ENCODE data around the gene CDC42BPB. TPM values are rescaled to one million over a fixed set of nuclear protein-coding genes. Genes with fewer than 3 reads are reported as not detected.

The CDC42BPB gene
- total RNA-seq, 1 donor from 2014 or later, result 116 TPM

DNA sequence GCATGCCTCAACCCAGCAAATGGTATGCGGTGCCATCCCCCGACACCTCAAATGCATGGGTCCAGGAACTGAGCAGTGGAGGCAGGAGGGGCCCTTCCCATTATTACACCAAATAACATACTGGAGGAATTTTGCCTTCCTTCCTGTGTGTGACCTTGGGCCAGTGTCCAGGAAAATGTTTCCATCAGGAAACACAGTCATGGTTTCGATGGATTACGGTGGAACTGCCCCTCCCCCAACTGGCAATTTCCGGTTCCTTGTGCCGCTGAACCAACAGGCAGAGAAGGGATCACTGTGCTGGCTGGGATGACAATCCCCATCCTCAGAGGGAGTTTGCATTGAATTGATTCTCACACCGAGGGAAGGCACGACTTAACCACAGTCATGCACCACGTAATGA is 9.1 kb upstream of the CDC42BPB start:
- Histone ChIP-seq H3K79me2 (ENCODE audit: insufficient read depth, low read length) (no peaks in the 10 kb centered on the region), H3K4me1 (ENCODE audit: insufficient read depth, low read length) (no peaks in the 10 kb centered on the region), H3K36me3 (ENCODE audit: insufficient read depth, low read length) (no peaks in the 10 kb centered on the region), H3K9ac (ENCODE audit: low read length) (no peak overlapping the region), H3K27me3 (ENCODE audit: insufficient read depth, low read length) (no peaks in the 10 kb centered on the region), H4K20me1 (ENCODE audit: insufficient read depth, low read length) (no peaks in the 10 kb centered on the region), H3K27ac (ENCODE audit: low read depth, low read length) (no peak overlapping the region), H3K9me3 (ENCODE audit: insufficient read depth, low read depth, low read length) (no peaks in the 10 kb centered on the region), H2AFZ (ENCODE audit: low read depth, low read length) (no peak overlapping the region), H3K4me3 (ENCODE audit: insufficient read depth, low read depth, low read length) (no peak overlapping the region), H3K4me2 (ENCODE audit: low read length) (no peak overlapping the region)
- Mint-ChIP-seq H3K27ac (ENCODE audit: unreplicated experiment) (no peak overlapping the region), H3K9me3 (ENCODE audit: unreplicated experiment) (no peaks in the 10 kb centered on the region), H3K36me3 (ENCODE audit: low read depth, unreplicated experiment) (no peaks in the 10 kb centered on the region), H3K4me1 (ENCODE audit: low read depth, unreplicated experiment) (peaks cover 2% of the 10 kb centered on the region), H3K27me3 (ENCODE audit: low read depth, unreplicated experiment) (peaks cover 2% of the 10 kb centered on the region), H3K4me3 (ENCODE audit: unreplicated experiment) (no peak overlapping the region)
- no peak for FAIRE-seq
- TF ChIP-seq, protein P1, sequence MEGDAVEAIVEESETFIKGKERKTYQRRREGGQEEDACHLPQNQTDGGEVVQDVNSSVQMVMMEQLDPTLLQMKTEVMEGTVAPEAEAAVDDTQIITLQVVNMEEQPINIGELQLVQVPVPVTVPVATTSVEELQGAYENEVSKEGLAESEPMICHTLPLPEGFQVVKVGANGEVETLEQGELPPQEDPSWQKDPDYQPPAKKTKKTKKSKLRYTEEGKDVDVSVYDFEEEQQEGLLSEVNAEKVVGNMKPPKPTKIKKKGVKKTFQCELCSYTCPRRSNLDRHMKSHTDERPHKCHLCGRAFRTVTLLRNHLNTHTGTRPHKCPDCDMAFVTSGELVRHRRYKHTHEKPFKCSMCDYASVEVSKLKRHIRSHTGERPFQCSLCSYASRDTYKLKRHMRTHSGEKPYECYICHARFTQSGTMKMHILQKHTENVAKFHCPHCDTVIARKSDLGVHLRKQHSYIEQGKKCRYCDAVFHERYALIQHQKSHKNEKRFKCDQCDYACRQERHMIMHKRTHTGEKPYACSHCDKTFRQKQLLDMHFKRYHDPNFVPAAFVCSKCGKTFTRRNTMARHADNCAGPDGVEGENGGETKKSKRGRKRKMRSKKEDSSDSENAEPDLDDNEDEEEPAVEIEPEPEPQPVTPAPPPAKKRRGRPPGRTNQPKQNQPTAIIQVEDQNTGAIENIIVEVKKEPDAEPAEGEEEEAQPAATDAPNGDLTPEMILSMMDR (IDR thresholded peaks at IDR 0.05; ENCODE audit: insufficient read depth, low read depth, low read length), result no peak
- TF ChIP-seq EZH2 (IDR thresholded peaks at IDR 0.05; ENCODE audit: insufficient read depth, low read length), result no peak
- DNase-seq (ENCODE audit: low read depth), result no peak

DNA sequence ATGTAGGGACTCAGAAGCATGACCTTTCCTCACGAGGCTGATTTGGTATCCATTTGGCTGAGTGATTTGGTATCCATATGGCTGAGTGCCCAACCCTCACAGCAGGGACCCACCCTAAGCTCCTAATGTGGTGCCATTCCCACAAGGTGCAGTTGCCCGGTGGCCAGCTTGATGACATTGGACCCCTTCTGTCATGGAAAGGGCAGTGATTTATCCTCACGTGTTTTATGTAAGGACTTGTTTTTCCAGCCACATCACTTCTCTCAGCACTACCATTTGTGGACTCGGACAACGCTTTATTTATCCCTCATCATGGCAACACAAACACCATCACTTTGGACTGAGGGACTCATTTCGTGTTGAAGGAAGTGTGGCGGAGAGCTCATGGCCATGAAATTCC is 8.5 kb upstream of the CDC42BPB start:
- Mint-ChIP-seq H3K27ac (ENCODE audit: unreplicated experiment) (no peak overlapping the region), H3K36me3 (ENCODE audit: low read depth, unreplicated experiment) (no peaks in the 10 kb centered on the region), H3K27me3 (ENCODE audit: low read depth, unreplicated experiment) (no peaks in the 10 kb centered on the region), H3K4me3 (ENCODE audit: unreplicated experiment) (no peak overlapping the region), H3K9me3 (ENCODE audit: unreplicated experiment) (no peaks in the 10 kb centered on the region), H3K4me1 (ENCODE audit: low read depth, unreplicated experiment) (peaks cover 2% of the 10 kb centered on the region)
- TF ChIP-seq EZH2 (IDR thresholded peaks at IDR 0.05; ENCODE audit: insufficient read depth, low read length), result no peak
- TF ChIP-seq, protein P1 (IDR thresholded peaks at IDR 0.05; ENCODE audit: insufficient read depth, low read depth, low read length), result no peak
- Histone ChIP-seq H2AFZ (ENCODE audit: low read depth, low read length) (no peak overlapping the region), H3K4me1 (ENCODE audit: insufficient read depth, low read length) (no peaks in the 10 kb centered on the region), H3K9me3 (ENCODE audit: insufficient read depth, low read depth, low read length) (no peaks in the 10 kb centered on the region), H3K4me3 (ENCODE audit: insufficient read depth, low read depth, low read length) (no peak overlapping the region), H4K20me1 (ENCODE audit: insufficient read depth, low read length) (no peaks in the 10 kb centered on the region), H3K27me3 (ENCODE audit: insufficient read depth, low read length) (no peaks in the 10 kb centered on the region), H3K36me3 (ENCODE audit: insufficient read depth, low read length) (no peaks in the 10 kb centered on the region), H3K79me2 (ENCODE audit: insufficient read depth, low read length) (no peaks in the 10 kb centered on the region), H3K4me2 (ENCODE audit: low read length) (no peak overlapping the region), H3K9ac (ENCODE audit: low read length) (no peak overlapping the region), H3K27ac (ENCODE audit: low read depth, low read length) (no peak overlapping the region)
- DNase-seq (ENCODE audit: low read depth), result no peak
- FAIRE-seq, result no peak

DNA sequence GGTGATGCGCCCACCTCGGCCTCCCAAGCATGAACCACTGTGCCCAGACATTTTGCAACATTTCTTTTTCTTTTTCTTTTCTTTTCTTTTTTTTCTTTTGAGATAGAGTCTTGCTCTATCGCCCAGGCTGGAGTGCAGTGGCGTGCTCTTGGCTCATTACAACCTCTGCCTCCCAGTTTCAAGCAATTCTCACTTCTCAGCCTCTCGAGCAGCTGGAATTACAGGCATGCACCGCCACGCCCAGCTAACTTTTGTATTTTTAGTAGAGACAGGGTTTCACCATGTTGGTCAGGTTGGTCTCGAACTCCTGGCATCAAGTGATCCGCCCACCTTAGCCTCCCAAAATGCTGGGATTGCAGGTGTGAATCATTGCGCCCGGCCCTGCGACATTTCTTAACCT is 7.6 kb upstream of the CDC42BPB start:
- H3K27ac Mint-ChIP-seq (ENCODE audit: unreplicated experiment), result no peak overlapping the region
- no peaks in the 10 kb centered on the region for H3K36me3 Mint-ChIP-seq (ENCODE audit: low read depth, unreplicated experiment)
- Histone ChIP-seq H3K4me2 (ENCODE audit: low read length) (no peak overlapping the region), H3K36me3 (ENCODE audit: insufficient read depth, low read length) (no peaks in the 10 kb centered on the region), H4K20me1 (ENCODE audit: insufficient read depth, low read length) (no peaks in the 10 kb centered on the region), H3K4me3 (ENCODE audit: insufficient read depth, low read depth, low read length) (no peak overlapping the region), H3K27me3 (ENCODE audit: insufficient read depth, low read length) (no peaks in the 10 kb centered on the region), H3K27ac (ENCODE audit: low read depth, low read length) (no peak overlapping the region), H3K9me3 (ENCODE audit: insufficient read depth, low read depth, low read length) (no peaks in the 10 kb centered on the region), H3K79me2 (ENCODE audit: insufficient read depth, low read length) (no peaks in the 10 kb centered on the region), H3K4me1 (ENCODE audit: insufficient read depth, low read length) (no peaks in the 10 kb centered on the region), H3K9ac (ENCODE audit: low read length) (no peak overlapping the region), H2AFZ (ENCODE audit: low read depth, low read length) (no peak overlapping the region)
- no peak for TF ChIP-seq EZH2 (IDR thresholded peaks at IDR 0.05; ENCODE audit: insufficient read depth, low read length)
- TF ChIP-seq, protein P1 (IDR thresholded peaks at IDR 0.05; ENCODE audit: insufficient read depth, low read depth, low read length), result no peak
- H3K4me1 Mint-ChIP-seq (ENCODE audit: low read depth, unreplicated experiment), result peaks cover 2% of the 10 kb centered on the region
- H3K27me3 Mint-ChIP-seq (ENCODE audit: low read depth, unreplicated experiment), result no peaks in the 10 kb centered on the region
- no peaks in the 10 kb centered on the region for H3K9me3 Mint-ChIP-seq (ENCODE audit: unreplicated experiment)
- FAIRE-seq (no peak), DNase-seq (ENCODE audit: low read depth) (no peak)
- H3K4me3 Mint-ChIP-seq (ENCODE audit: unreplicated experiment), result no peak overlapping the region
